Activated effector memory CD4-positive, alpha-beta T cell treated with anti-CD3 and anti-CD28 coated beads, Interleukin-2, amount 50 U/mL, for 16 hours (primary cell): Measurements from ENCODE around the gene CD151.

Experiments used
- DNase-seq: peaks from one replicate; pipeline ENCODE4 v3.0.0-alpha.2; 2020

The CD151 gene

DNA sequence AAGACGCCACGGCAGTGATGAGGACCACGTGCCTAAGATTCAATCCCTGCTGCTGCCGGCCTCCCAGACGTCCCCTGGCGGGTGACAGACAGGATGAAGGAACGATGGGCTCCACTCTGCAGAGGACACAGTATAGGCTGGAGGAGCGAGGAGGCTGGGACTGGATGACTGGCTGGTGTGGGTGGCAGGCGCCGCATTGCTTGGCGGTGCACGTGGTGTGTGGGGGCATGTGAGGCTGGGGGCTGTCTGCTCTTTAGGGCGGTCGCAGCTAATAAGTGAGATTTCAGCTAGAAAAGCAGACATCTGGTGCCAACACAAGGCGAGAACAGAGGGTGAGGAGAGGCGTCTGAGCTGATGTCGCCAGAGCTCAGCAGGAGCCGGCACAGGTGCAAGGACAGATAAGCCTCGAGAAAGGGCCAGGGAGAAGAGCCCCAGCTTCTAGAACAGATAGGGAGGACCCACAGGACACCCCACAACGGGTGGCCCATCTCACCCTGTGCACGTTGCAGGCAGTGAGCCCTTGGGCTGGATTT, 43.1 kb downstream of the CD151 start:
- no peak for DNase-seq

DNA sequence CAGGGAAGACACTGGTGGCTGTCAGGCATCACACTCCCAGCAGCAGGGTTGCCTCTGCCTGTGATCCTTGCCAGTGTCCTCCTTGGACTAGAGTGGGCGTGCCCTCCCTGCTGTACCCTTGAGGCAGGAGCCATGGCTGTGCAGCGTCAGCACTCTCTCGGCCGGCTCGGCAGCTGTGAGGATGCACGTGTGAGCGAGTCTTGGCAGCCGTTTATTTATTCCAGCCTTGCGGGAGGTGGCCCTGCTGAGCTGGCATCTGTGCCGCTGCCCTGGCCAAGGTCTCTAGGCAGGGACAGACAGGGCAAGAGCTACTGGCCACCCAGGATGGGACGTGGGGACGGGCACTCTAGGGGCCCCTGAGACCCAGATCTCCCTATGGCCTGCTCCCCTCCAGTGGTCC, 43.8 kb downstream of the CD151 start:
- no peak for DNase-seq

DNA sequence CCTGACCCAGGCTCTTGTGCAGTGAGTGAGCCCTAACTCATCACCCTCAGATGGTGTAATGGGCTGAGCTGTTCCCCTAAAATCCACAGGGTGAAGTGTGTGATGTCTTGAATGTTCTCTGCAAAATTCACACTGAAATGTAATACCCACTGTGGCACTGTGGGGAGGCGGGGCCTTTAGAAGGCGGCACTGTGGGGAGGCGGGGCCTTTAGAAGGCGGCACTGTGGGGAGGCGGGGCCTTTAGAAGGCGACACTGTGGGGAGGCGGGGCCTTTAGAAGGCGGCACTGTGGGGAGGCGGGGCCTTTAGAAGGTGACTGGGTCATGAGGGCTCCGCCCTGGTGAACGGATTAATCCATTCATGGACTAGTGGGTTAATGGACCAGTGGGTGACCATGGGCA, 44.8 kb downstream of the CD151 start:
- no peak for DNase-seq

DNA sequence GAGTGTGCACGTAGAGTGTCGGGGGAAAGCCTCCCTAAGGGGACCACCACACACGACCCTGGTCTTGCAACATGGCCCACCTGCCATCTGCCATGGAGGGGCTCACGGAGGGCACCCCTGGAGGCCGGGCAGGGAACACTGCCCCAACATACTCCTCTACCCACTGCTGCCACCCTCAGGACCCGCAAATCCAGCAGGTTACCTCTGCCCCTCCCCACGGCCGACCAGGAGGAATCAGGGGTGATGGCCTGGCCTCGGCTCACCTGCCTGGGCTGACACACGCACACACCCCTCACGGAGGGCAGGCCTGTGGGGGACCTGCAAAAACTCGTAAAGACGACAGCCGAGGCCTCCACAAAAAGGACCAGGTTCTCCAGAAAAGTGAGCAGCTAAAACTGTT, 47.7 kb downstream of the CD151 start:
- no peak for DNase-seq

DNA sequence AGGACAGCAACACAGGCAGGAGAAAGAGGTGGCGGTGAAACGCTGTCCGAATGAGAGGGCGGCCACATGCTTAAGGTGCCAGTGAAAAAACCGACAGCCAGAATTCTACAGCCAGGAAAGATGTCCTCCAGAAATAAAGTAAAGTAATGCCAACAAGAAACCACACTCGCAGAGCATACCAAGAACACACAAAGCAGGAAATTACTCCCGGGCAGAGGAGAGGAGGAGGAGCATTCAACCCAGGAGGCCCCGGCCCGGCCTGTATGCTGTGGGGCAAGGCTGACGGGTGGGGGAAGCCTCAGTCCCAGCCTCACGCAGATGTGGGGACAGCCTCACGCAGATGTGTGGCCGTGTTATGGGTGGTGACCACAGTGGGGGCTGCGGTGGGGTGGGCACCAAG, 49.8 kb downstream of the CD151 start:
- no peak for DNase-seq

DNA sequence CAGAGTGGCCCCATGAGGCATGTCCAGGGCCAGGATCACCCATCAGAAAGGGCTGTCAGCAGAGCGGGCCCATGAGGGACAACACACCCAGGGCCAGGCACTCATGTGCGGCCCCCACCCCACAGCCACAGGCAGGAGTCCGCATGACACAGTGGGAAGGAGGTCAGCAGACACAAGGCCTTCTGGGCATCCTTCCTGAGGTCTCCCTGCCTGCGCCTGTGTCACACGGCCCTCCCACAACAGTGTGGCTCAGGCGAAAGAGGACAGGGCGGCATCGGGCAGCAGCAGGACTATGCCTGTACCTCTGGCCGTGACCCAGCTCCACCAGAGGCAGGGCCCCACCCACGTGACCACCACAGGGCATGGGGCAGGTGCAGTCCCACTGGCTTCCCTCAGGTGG, 50.8 kb downstream of the CD151 start:
- no peak for DNase-seq

DNA sequence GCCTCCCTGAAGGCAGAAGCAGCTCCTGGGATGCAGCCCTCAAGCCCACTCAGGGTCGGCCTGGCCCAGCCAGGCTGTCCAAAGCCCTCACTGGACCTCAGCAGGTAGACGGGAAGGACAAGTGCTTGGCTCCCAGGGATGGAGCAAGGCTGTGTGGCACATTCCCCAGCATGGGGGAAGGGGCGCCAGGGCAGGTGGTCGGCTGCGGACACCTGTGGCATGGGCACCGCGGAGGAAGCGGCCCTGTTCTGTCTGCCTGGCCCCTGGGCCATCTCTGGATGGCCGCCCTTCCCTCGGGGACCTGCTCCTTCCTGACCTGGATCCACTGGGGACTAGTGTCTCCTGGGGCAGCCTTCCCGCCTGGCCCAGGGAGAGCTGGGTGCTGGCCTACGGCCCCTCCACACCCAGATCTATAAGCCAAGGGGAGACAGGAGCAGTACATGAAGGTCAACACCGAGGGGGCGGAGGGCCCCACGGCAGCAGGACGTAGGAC, 51.9 kb downstream of the CD151 start:
- DNase-seq: no peak

DNA sequence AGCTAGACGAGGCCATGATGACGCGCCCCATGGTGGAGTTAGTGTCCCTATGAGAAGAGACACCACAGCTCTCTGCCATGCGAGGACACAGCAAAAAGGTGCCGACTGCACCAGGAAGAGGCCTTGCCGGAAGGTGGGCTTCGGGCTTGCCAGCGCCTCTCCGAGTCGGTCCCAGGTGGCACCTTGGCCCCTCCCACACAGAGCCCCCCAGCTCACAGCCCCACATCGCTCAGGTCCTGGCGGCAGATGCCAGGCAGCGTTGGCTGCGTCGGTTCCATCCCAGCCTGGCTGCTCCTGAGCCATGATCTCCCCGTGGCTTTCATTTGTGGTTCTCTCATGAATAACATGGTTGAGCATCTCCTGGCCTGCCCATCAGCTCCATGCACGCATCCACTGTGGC, 53.8 kb downstream of the CD151 start:
- no peak for DNase-seq

DNA sequence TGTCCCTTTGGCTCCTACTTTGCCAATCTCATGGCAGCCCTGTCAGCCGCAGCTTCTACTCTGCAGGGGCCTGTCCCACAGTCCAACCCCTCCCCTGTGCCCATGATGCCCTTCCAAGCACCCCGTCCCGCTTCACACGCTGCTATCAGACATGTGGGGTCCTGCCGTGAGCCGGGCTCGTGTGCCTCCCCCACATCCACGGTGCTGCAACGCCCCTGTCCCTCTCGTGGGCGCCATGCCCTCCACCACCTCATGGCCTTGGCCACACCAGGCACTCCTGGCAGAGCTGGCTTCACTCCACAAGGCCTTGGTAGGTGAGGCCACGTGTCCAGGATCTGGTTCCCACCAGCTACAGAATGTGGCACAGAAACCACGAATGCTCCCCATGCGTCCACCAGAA, 54.8 kb downstream of the CD151 start:
- DNase-seq: no peak
